HCT116 (cell line): ENCODE data around the gene LRRIQ3. TPM values are rescaled to one million over a fixed set of nuclear protein-coding genes. Genes with fewer than 3 reads are reported as not detected.

Experiments
- ATAC-seq: fragments of 200-7000 bp; cut with Tn5 transposase; 2 replicates; pipeline ENCODE4 v1.9.1; 2020; ENCODE audit warnings: mild to moderate bottlenecking, moderate library complexity
- BruUV-seq: library from RNA; stranded (reverse); fragments of 400-500 nt; replicated peaks from 2 replicates; lab custom pipeline; 2021; lab: Mats Ljungman, UMichigan
- CTCF ChIA-PET: fragments of 300-600 bp; sonication (Branson Sonifier 250); formaldehyde crosslinking; loops from one replicate; lab custom pipeline; 2021; ENCODE audit warnings: antibody characterized with exemption; lab: Charles Lee
- POLR2A ChIA-PET: fragments of 300-600, 350-600 bp; sonication (Branson Sonifier 250); formaldehyde crosslinking; loops from one replicate; lab custom pipeline; 2021; ENCODE audit warnings: antibody characterized with exemption; lab: Charles Lee
- RAD21 ChIA-PET, 2 experiments: fragments of 300-600 bp; sonication (Branson Sonifier 250); formaldehyde crosslinking; loops; one replicate each; lab custom pipeline; 2023; ENCODE audit warnings: low total read pairs in 2 of 2; ENCODE audit not compliant: uncharacterized antibody in 2 of 2, unreplicated experiment in 2 of 2, low non-redundant PET in 1 of 2; lab: Charles Lee
- DNase-seq: peaks from one replicate; pipeline ENCODE4 v3.0.0-alpha.2; 2010; ENCODE audit warnings: low read depth, low spot score
- H2AFZ ChIP-seq: fragments of 200-600 bp; shearing (Covaris generic), sonication (generic); 2 replicates; pipeline ENCODE4 v1.6.1; 2017; ENCODE audit warnings: low read depth, mixed run types, mixed read lengths, antibody characterized with exemption, low read length; ENCODE audit not compliant: poor library complexity, severe bottlenecking
- H3K27ac ChIP-seq: 2 replicates; pipeline ENCODE4 v1.5.1; 2012; ENCODE audit warnings: low read depth, low read length
- H3K27me3 ChIP-seq: fragments of 200-600 bp; sonication (generic); 2 replicates; pipeline ENCODE4 v1.6.1; 2016; ENCODE audit warnings: mixed run types, low read length, mixed read lengths; ENCODE audit not compliant: insufficient read depth
- H3K36me3 ChIP-seq, 2 experiments: fragments of 200-500 bp in 1 of 2; fragments of 200-600 bp in 1 of 2; sonication (Bioruptor generic) in 1 of 2; sonication (generic) in 1 of 2; 2 replicates each; pipeline versions ENCODE4 v1.5.1 to v1.6.1; 2014 to 2016; ENCODE audit warnings: low read length in 2 of 2, inconsistent platforms in 1 of 2, mixed read lengths in 1 of 2, mixed run types in 1 of 2; ENCODE audit not compliant: insufficient read depth in 2 of 2, control insufficient read depth in 1 of 2
- H3K4me1 ChIP-seq, 2 experiments: fragments of 200-600 bp in 1 of 2; sonication (generic) in 1 of 2; 2 replicates each; pipeline versions ENCODE4 v1.5.1 to v1.6.1; 2012 to 2017; ENCODE audit warnings: low read length in 2 of 2, inconsistent platforms in 1 of 2, mild to moderate bottlenecking in 1 of 2, mixed read lengths in 1 of 2, mixed run types in 1 of 2, moderate library complexity in 1 of 2; ENCODE audit not compliant: insufficient read depth in 2 of 2, control insufficient read depth in 1 of 2
- H3K4me2 ChIP-seq: fragments of 200-600 bp; sonication (generic); 2 replicates; pipeline ENCODE4 v1.6.1; 2017; ENCODE audit warnings: mixed run types, low read length, mixed read lengths
- H3K4me3 ChIP-seq, 2 experiments: fragments of 200-600 bp in 1 of 2; sonication (generic) in 1 of 2; replicated peaks in 1 of 2; 2 replicates each; pipeline ENCODE4 v1.5.1; 2011 to 2016; ENCODE audit warnings: low read length in 2 of 2, control low read depth in 1 of 2, low read depth in 1 of 2, mild to moderate bottlenecking in 1 of 2, mixed read lengths in 1 of 2, mixed run types in 1 of 2
- H3K79me2 ChIP-seq: fragments of 200-600 bp; sonication (generic); 2 replicates; pipeline ENCODE4 v1.6.1; 2017; ENCODE audit warnings: mild to moderate bottlenecking, mixed run types, low read length, moderate library complexity, mixed read lengths; ENCODE audit not compliant: insufficient read depth
- H3K9ac ChIP-seq: fragments of 200-600 bp; sonication (generic); 2 replicates; pipeline ENCODE4 v1.6.1; 2016; ENCODE audit warnings: low read length, mixed read lengths
- H3K9me2 ChIP-seq: fragments of 200-600 bp; sonication (generic), shearing (Covaris generic); 2 replicates; pipeline ENCODE4 v1.6.1; 2017; ENCODE audit warnings: mixed run types, mild to moderate bottlenecking, moderate library complexity; ENCODE audit not compliant: insufficient read depth
- H3K9me3 ChIP-seq, 2 experiments: fragments of 200-500 bp in 1 of 2; fragments of 200-600 bp in 1 of 2; sonication (Bioruptor generic) in 1 of 2; sonication (generic) in 1 of 2; 2 replicates each; pipeline ENCODE4 v1.6.1; 2014 to 2017; ENCODE audit warnings: low read length in 2 of 2, mixed read lengths in 2 of 2, inconsistent platforms in 1 of 2, low read depth in 1 of 2, mild to moderate bottlenecking in 1 of 2, mixed run types in 1 of 2, moderate library complexity in 1 of 2; ENCODE audit not compliant: control insufficient read depth in 1 of 2, insufficient read depth in 1 of 2
- H4K20me1 ChIP-seq: fragments of 200-600 bp; sonication (generic), shearing (Covaris generic); 2 replicates; pipeline ENCODE4 v1.6.1; 2017; ENCODE audit warnings: mixed run types, mild to moderate bottlenecking, moderate library complexity; ENCODE audit not compliant: insufficient read depth
- ELF1 ChIP-seq: IDR thresholded peaks from 2 replicates; pipeline ENCODE4 v1.6.1; 2012; ENCODE audit warnings: low read depth, borderline replicate concordance
- EZH2 ChIP-seq: fragments of 200-600 bp; sonication (generic); IDR thresholded peaks from 2 replicates; pipeline ENCODE4 v1.6.1; 2017; ENCODE audit warnings: antibody characterized with exemption, mixed run types
- MAX ChIP-seq: IDR thresholded peaks from 2 replicates; pipeline ENCODE4 v1.6.1; 2012
- POLR2AphosphoS5 ChIP-seq: IDR thresholded peaks from 2 replicates; pipeline ENCODE4 v1.6.1; 2011; ENCODE audit warnings: mild to moderate bottlenecking, low read depth, low read length, moderate library complexity
- REST ChIP-seq: IDR thresholded peaks from 2 replicates; pipeline ENCODE4 v1.6.1; 2012; ENCODE audit warnings: low read depth
- SP1 ChIP-seq: IDR thresholded peaks from 2 replicates; pipeline ENCODE4 v1.6.1; 2012; ENCODE audit warnings: low read depth
- TCF7L2 ChIP-seq: IDR thresholded peaks from 2 replicates; pipeline ENCODE4 v1.7.0; 2011; ENCODE audit warnings: borderline replicate concordance, inconsistent platforms; ENCODE audit not compliant: insufficient read depth, insufficient read length; ENCODE audit errors: extremely low read depth
- ZFX ChIP-seq: fragments of 450-650 bp; IDR thresholded peaks from 2 replicates; pipeline ENCODE4 v1.6.1; 2017
- intact Hi-C: fragments of 100-400 bp; cut with micrococcal nuclease; formaldehyde crosslinking; loops from 2 replicates; pipeline ENCODE4 v1.10.0; 2022
- total RNA-seq: library from RNA; stranded (reverse); gene quantifications from one replicate; pipeline ENCODE4 v1.2.1, GENCODE V29; 2021; ENCODE audit not compliant: unreplicated experiment
- TF ChIP-seq, protein P1 (sequence below): IDR thresholded peaks from 2 replicates; pipeline ENCODE4 v1.6.1; 2011; ENCODE audit warnings: mild to moderate bottlenecking, low read length, moderate library complexity; ENCODE audit not compliant: insufficient replicate concordance; ENCODE audit errors: extremely low read depth

The LRRIQ3 gene
- total RNA-seq, 1 experiment from 2014 or later, result 1.1 TPM

GRCh38 chr1:74246315-74246714 lies 48.3 kb upstream of the LRRIQ3 start:
- Histone ChIP-seq H3K27me3 (no peaks in the 10 kb centered on the region), H4K20me1 (no peaks in the 10 kb centered on the region), H3K4me2 (no peak overlapping the region), H3K9me2 (no peaks in the 10 kb centered on the region), H3K9ac (no peak overlapping the region), H3K4me1 (no peaks in the 10 kb centered on the region), H3K36me3 (no peaks in the 10 kb centered on the region), H3K4me3 (no peak overlapping the region), H3K9me3 (no peaks in the 10 kb centered on the region), H3K27ac (no peak overlapping the region), H2AFZ (no peak overlapping the region), H3K79me2 (no peaks in the 10 kb centered on the region)
- ChIA-PET RAD21 (no interaction called here), POLR2A (no interaction called here), CTCF (no interaction called here)
- TF ChIP-seq ELF1 (no peak), TCF7L2 (peak; percentile 26), POLR2AphosphoS5 (no peak), EZH2 (no peak), MAX (no peak), ZFX (no peak), REST (no peak), SP1 (no peak)
- TF ChIP-seq, protein P1, sequence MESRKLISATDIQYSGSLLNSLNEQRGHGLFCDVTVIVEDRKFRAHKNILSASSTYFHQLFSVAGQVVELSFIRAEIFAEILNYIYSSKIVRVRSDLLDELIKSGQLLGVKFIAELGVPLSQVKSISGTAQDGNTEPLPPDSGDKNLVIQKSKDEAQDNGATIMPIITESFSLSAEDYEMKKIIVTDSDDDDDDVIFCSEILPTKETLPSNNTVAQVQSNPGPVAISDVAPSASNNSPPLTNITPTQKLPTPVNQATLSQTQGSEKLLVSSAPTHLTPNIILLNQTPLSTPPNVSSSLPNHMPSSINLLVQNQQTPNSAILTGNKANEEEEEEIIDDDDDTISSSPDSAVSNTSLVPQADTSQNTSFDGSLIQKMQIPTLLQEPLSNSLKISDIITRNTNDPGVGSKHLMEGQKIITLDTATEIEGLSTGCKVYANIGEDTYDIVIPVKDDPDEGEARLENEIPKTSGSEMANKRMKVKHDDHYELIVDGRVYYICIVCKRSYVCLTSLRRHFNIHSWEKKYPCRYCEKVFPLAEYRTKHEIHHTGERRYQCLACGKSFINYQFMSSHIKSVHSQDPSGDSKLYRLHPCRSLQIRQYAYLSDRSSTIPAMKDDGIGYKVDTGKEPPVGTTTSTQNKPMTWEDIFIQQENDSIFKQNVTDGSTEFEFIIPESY, result no peak
- no TSS peak for BruUV-seq
- intact Hi-C loops, result no loop called here
- DNase-seq, result peak; percentile 3
- peak; percentile 30; the same call in 1 of the 2 replicates for ATAC-seq
